Ascending aorta (tissue), 2 donors: ENCODE results near the gene BANK1. TPM values are rescaled to one million over a fixed set of nuclear protein-coding genes. Genes with fewer than 3 reads are reported as not detected.

Source experiments
- DNase-seq, 2 donors: peaks; one replicate each; pipeline ENCODE4 v3.0.0-alpha.2; 2019; ENCODE audit warnings: low spot score in 2 of 2
- H3K27ac ChIP-seq, 2 donors: fragments of 200-600 bp; sonication (generic); one replicate each; pipeline ENCODE4 v1.5.1; 2016 to 2017; ENCODE audit warnings: mild to moderate bottlenecking in 1 of 2
- H3K27me3 ChIP-seq: fragments of 200-600 bp; sonication (generic); one replicate; pipeline ENCODE4 v1.5.1; 2017
- H3K36me3 ChIP-seq, 2 donors: fragments of 200-600 bp; sonication (generic); one replicate each; pipeline ENCODE4 v1.5.1; 2016
- H3K4me1 ChIP-seq, 2 donors: fragments of 200-600 bp; sonication (generic); one replicate each; pipeline ENCODE4 v1.5.1; 2016 to 2017; ENCODE audit warnings: mild to moderate bottlenecking in 1 of 2
- H3K4me3 ChIP-seq, 2 donors: fragments of 200-600 bp; sonication (generic); one replicate each; pipeline ENCODE4 v1.5.1; 2016 to 2017; ENCODE audit warnings: mild to moderate bottlenecking in 1 of 2
- H3K9me3 ChIP-seq, 2 donors: fragments of 200-600 bp; sonication (generic); one replicate each; pipeline ENCODE4 v1.5.1; 2016
- CTCF ChIP-seq, 3 experiments: fragments of 200-600 bp in 2 of 3; fragments of 450-650 bp in 1 of 3; sonication (generic) in 2 of 3; IDR thresholded peaks; one replicate each; pipeline ENCODE4 v1.5.1; 2016 to 2019; ENCODE audit warnings: antibody characterized with exemption in 3 of 3, mild to moderate bottlenecking in 1 of 3, moderate library complexity in 1 of 3
- intact Hi-C: fragments of 100-400 bp; cut with DNase I; formaldehyde crosslinking; loops from one replicate; pipeline ENCODE4 v1.15.1; 2023
- total RNA-seq: library from RNA; depleted of rRNA; stranded (reverse); fragments of >200 nt; gene quantifications from one replicate; pipeline ENCODE4 v1.1.0, GENCODE V29; 2016

Gene BANK1
- not detected for total RNA-seq

GRCh38 chr4:101790521-101791181 is at the start of gene BANK1:
Gene BANK1, plus strand, starts transcription at chr4:101790730. Its CDS starts 151 bp downstream, at chr4:101790881.
- Histone ChIP-seq H3K4me1 (no peaks in the 10 kb centered on the region), H3K27me3 (peaks cover 4% of the 10 kb centered on the region), H3K4me3 (peak within 1 kb of the TSS; percentile 62 to 68), H3K9me3 (no peaks in the 10 kb centered on the region), H3K36me3 (no peaks in the 10 kb centered on the region), H3K27ac (no peak within 1 kb of the TSS)
- DNase-seq = peak in 1 of 2 donors; percentile 63
- no peak for TF ChIP-seq CTCF (IDR thresholded peaks at IDR 0.05)
- intact Hi-C loops = no loop called here

- Histone ChIP-seq H3K4me1 (no peaks in the 10 kb centered on the region), H3K27ac (no peak overlapping the region), H3K36me3 (no peaks in the 10 kb centered on the region), H3K27me3 (no peaks in the 10 kb centered on the region), H3K9me3 (no peaks in the 10 kb centered on the region), H3K4me3 (no peak overlapping the region)
- DNase-seq = no peak
- intact Hi-C loops = no loop called here
- no peak for TF ChIP-seq CTCF (IDR thresholded peaks at IDR 0.05)
Measured at GRCh38 chr4:101753721-101754120, 36.8 kb upstream of the BANK1 start.

- H3K36me3 ChIP-seq = no peaks in the 10 kb centered on the region
- intact Hi-C loops = no loop called here
- no peak overlapping the region for H3K4me3 ChIP-seq
- no peak overlapping the region for H3K27ac ChIP-seq
- no peak for TF ChIP-seq CTCF (IDR thresholded peaks at IDR 0.05)
- DNase-seq = no peak
- H3K9me3 ChIP-seq = no peaks in the 10 kb centered on the region
- no peaks in the 10 kb centered on the region for H3K27me3 ChIP-seq
- H3K4me1 ChIP-seq = no peaks in the 10 kb centered on the region
Measured at GRCh38 chr4:101756181-101756580, 34.3 kb upstream of the BANK1 start.

GRCh38 chr4:101761405-101761804 is 29.1 kb upstream of the BANK1 start:
- Histone ChIP-seq H3K4me3 (no peak overlapping the region), H3K27ac (no peak overlapping the region), H3K27me3 (no peaks in the 10 kb centered on the region), H3K4me1 (no peaks in the 10 kb centered on the region), H3K9me3 (no peaks in the 10 kb centered on the region), H3K36me3 (no peaks in the 10 kb centered on the region)
- intact Hi-C loops = no loop called here
- no peak for DNase-seq
- no peak for TF ChIP-seq CTCF (IDR thresholded peaks at IDR 0.05)

GRCh38 chr4:101762025-101762424 is 28.5 kb upstream of the BANK1 start:
- Histone ChIP-seq H3K4me3 (no peak overlapping the region), H3K27ac (no peak overlapping the region), H3K36me3 (no peaks in the 10 kb centered on the region), H3K9me3 (no peaks in the 10 kb centered on the region), H3K4me1 (no peaks in the 10 kb centered on the region), H3K27me3 (no peaks in the 10 kb centered on the region)
- intact Hi-C loops = no loop called here
- no peak for TF ChIP-seq CTCF (IDR thresholded peaks at IDR 0.05)
- no peak for DNase-seq

- Histone ChIP-seq H3K9me3 (peaks cover 0 to 4% of the 10 kb centered on the region in 2 donors), H3K27me3 (no peaks in the 10 kb centered on the region), H3K36me3 (no peaks in the 10 kb centered on the region), H3K4me1 (no peaks in the 10 kb centered on the region), H3K27ac (no peak overlapping the region), H3K4me3 (no peak overlapping the region)
- no peak for DNase-seq
- no peak for TF ChIP-seq CTCF (IDR thresholded peaks at IDR 0.05)
- intact Hi-C loops = no loop called here
Measured at GRCh38 chr4:101762534-101762933, 28.0 kb upstream of the BANK1 start.
